ENCODE measurements around the gene CTDP1. TPM values are rescaled to one million over a fixed set of nuclear protein-coding genes. Genes with fewer than 3 reads are reported as not detected.

Gene CTDP1
- total and polyA plus RNA-seq, 9 of the 15 experiments (the other 6 are each of a cell fraction or from before 2014, with no cell fraction given) = 0.07 to 19.2 (median 4.0) TPM

GRCh38 chr18:79778291-79778791 lies 98.7 kb downstream of the CTDP1 start (continued):
- TF ChIP-seq MBD1 (CRISPR knock-in tag; IDR thresholded peaks at IDR 0.05) = no peak
- no peak for TF ChIP-seq RNF219 (CRISPR knock-in tag; IDR thresholded peaks at IDR 0.05)

- 1% methylated on average over 18 of the region's 29 CpGs for WGBS (ENCODE audit: insufficient coverage, low coverage, missing lambda C conversion rate)
- in situ Hi-C loops (cut with MboI) (no loop called here), intact Hi-C loops (cut with micrococcal nuclease) (no loop called here)
- Histone ChIP-seq H3K4me2 (ENCODE audit: insufficient read depth, low read length) (no peak overlapping the region), H3K27me3 (ENCODE audit: control insufficient read depth in 2 of 2, insufficient read depth in 2 of 2, low read length in 2 of 2) (peaks cover 9 to 84% of the 10 kb centered on the region in 2 experiments), H3K79me2 (ENCODE audit: control insufficient read depth, insufficient read depth, low read length) (no peaks in the 10 kb centered on the region), H3K4me3 (no peak overlapping the region), H2AFZ (ENCODE audit: low read depth, low read length) (no peak overlapping the region), H3K9ac (ENCODE audit: insufficient read depth in 1 of 2, low read depth in 2 of 2, low read length in 2 of 2) (no peak overlapping the region), H3K36me3 (ENCODE audit: control insufficient read depth, insufficient read depth, low read length) (no peaks in the 10 kb centered on the region), H3K27ac (ENCODE audit: extremely low read depth, low read depth, low read length) (no peak overlapping the region), H3K9me3 (replicated peaks; ENCODE audit: control insufficient read depth, insufficient read depth, low read depth, low read length) (no peaks in the 10 kb centered on the region), H4K20me1 (replicated peaks; ENCODE audit: control insufficient read depth, insufficient read depth, low read length) (no peaks in the 10 kb centered on the region), H3K4me1 (replicated peaks in 1 of 2; ENCODE audit: control insufficient read depth in 2 of 2, insufficient read depth in 2 of 2, low read length in 2 of 2) (peaks cover 0 to 5% of the 10 kb centered on the region in 2 experiments; a peak in 2 of 5 replicates), H3K9me1 (ENCODE audit: control insufficient read depth, insufficient read depth, low read length) (no peaks in the 10 kb centered on the region)
- DNase-seq (ENCODE audit: extremely low read depth in 1 of 4, low spot score in 3 of 4) (no peak), ATAC-seq (no peak), FAIRE-seq (no peak)
- BruUV-seq (replicated peaks) = no TSS peak
- CTCF ChIA-PET (ENCODE audit: low intra/inter-chr PET ratio) = no interaction called here
- POLR2A ChIA-PET = no interaction called here
- TF ChIP-seq CREB5 (CRISPR knock-in tag; IDR thresholded peaks at IDR 0.05) (no peak), IRF9 (tag; IDR thresholded peaks at IDR 0.05) (no peak), SRSF7 (optimal IDR thresholded peaks at IDR 0.05; ENCODE audit: low read depth, low read length) (no peak), RBM15 (IDR thresholded peaks at IDR 0.05; ENCODE audit: insufficient read depth, low read length) (no peak)
Observed at GRCh38 chr18:79779021-79779699, 99.6 kb downstream of the CTDP1 start.
